ENCODE measurements around the gene APLF. TPM values are rescaled to one million over a fixed set of nuclear protein-coding genes. Genes with fewer than 3 reads are reported as not detected.
A peak's percentile ranks its signal among the peaks of the same experiment; 100 is the strongest.

Gene APLF
- total and polyA plus RNA-seq, 10 of the 15 experiments (the other 5 are each of a cell fraction or from before 2014, with no cell fraction given): 0.66 to 2.8 (median 1.8) TPM

DNA sequence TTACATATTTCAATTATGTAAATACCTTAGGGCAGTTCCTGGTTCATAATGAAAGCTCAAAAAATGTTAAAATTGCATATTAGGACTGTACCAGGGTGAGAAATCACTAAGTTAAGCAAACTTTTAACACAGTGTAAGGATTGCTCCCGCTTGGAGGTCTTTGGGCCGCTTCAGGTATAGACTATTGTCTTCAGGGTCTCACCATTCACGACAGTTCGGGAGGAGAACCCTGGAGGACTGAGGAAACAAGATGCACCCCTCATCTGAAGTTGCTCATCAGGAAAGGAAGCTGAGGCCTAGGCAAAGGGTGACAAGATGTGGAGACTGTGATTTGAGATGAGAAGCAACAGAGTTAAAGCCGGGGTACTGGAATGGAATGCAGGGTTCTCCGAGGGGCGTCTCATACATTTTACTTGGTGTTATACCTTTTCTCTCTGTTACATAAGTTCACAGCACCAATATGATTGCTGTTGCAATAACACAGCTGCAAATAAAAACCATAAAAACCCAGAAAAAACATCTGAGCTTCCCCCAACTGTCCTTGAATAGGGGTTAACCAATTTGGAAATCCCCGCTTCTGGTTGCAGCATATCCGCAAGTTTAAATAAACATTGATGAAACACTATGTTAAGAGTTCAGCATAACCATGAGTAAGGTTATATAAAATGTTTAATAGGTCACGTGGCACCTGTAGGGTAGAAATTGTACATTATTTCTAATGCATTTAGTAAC lies 40.4 kb upstream of the APLF start (continued):
- TF ChIP-seq, protein P1, sequence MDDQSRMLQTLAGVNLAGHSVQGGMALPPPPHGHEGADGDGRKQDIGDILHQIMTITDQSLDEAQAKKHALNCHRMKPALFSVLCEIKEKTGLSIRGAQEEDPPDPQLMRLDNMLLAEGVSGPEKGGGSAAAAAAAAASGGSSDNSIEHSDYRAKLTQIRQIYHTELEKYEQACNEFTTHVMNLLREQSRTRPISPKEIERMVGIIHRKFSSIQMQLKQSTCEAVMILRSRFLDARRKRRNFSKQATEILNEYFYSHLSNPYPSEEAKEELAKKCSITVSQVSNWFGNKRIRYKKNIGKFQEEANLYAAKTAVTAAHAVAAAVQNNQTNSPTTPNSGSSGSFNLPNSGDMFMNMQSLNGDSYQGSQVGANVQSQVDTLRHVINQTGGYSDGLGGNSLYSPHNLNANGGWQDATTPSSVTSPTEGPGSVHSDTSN (IDR thresholded peaks at IDR 0.05; ENCODE audit: insufficient replicate concordance, low read depth, low read length): no peak
- TF ChIP-seq ATF3 (IDR thresholded peaks at IDR 0.05; ENCODE audit: borderline replicate concordance, extremely low read depth, low read depth, low read length): no peak
- 0 out of 2 replicates have a peak, but pooled peaks have one; percentile 33 for TF ChIP-seq IKZF1 (conservative IDR thresholded peaks at IDR 0.05)
- no peak for TF ChIP-seq POLR2AphosphoS2 (IDR thresholded peaks at IDR 0.05; ENCODE audit: low read depth, low read length)
- no peak; the same call in 1 of the 2 replicates for TF ChIP-seq USF2 (IDR thresholded peaks at IDR 0.05; ENCODE audit: borderline replicate concordance, low read depth, low read length)
- no peak for TF ChIP-seq NRF1 (conservative IDR thresholded peaks at IDR 0.05; ENCODE audit: low read depth, low read length)
- no peak for TF ChIP-seq ZBTB11 (CRISPR knock-in tag; IDR thresholded peaks at IDR 0.05)
- TF ChIP-seq RAD21 (IDR thresholded peaks at IDR 0.05; ENCODE audit: insufficient read depth, low read depth, low read length): peak; percentile 7; the same call in 1 of the 2 replicates
- no peak for TF ChIP-seq EZH2 (IDR thresholded peaks at IDR 0.05; ENCODE audit: borderline replicate concordance, control insufficient read depth, low read depth, low read length)
- TF ChIP-seq EED (IDR thresholded peaks at IDR 0.05; ENCODE audit: low read depth): peak; percentile 29; the same call in 1 of the 2 replicates
- TF ChIP-seq CBX5 (IDR thresholded peaks at IDR 0.05; ENCODE audit: low read depth): peak; percentile 84
- no peak for TF ChIP-seq ETV6 (conservative IDR thresholded peaks at IDR 0.05 in 1 of 2, IDR thresholded peaks at IDR 0.05 in 1 of 2; ENCODE audit: borderline replicate concordance in 1 of 2, low read depth in 1 of 2)
- 0 out of 2 replicates have a peak, but pooled peaks have one; percentile 74 for TF ChIP-seq MYB (IDR thresholded peaks at IDR 0.05; ENCODE audit: borderline replicate concordance, low read depth, low read length)
- no peak for TF ChIP-seq CBX3 (IDR thresholded peaks at IDR 0.05; ENCODE audit: borderline replicate concordance, low read depth)
- TF ChIP-seq DPF2 (IDR thresholded peaks at IDR 0.05): no peak
- no peak for TF ChIP-seq ZBTB4 (CRISPR knock-in tag; IDR thresholded peaks at IDR 0.05)
- TF ChIP-seq MEF2A (IDR thresholded peaks at IDR 0.05; ENCODE audit: insufficient read depth, low read depth, low read length): peak; percentile 80; the same call in 1 of the 2 replicates

Data from GM12878 (cell line).